ENCODE results near the gene KLRC2. TPM values are rescaled to one million over a fixed set of nuclear protein-coding genes. Genes with fewer than 3 reads are reported as not detected.

The KLRC2 gene
- total and polyA plus RNA-seq, 2 of the 4 experiments (the other 2 are of a cell fraction) = not detected

- Histone ChIP-seq H3K79me1 (ENCODE audit: low read depth in 1 of 2, low read length in 2 of 2) (no peaks in the 10 kb centered on the region), H3K4me1 (ENCODE audit: control insufficient read depth, insufficient read depth, low read length) (no peaks in the 10 kb centered on the region), H2BK15ac (ENCODE audit: low read depth, low read length) (no peak within 1 kb of the TSS), H2AK5ac (ENCODE audit: low read depth, low read length) (no peak within 1 kb of the TSS), H3K27me3 (ENCODE audit: control insufficient read depth, insufficient read depth, low read length) (no peaks in the 10 kb centered on the region), H4K8ac (ENCODE audit: low read depth in 2 of 2, low read length in 2 of 2) (no peak within 1 kb of the TSS), H2AFZ (replicated peaks; ENCODE audit: low read length, poor library complexity) (no peak within 1 kb of the TSS), H4K5ac (ENCODE audit: low read depth, low read length) (no peak within 1 kb of the TSS), H3K56ac (ENCODE audit: extremely low read depth, insufficient read depth, low read length) (no peak within 1 kb of the TSS), H2AK9ac (replicated peaks; ENCODE audit: low read depth, low read length, poor library complexity) (no peak within 1 kb of the TSS), H3K4ac (ENCODE audit: low read depth, low read length) (no peak within 1 kb of the TSS), H4K91ac (ENCODE audit: insufficient read depth, low read depth, low read length) (no peak within 1 kb of the TSS), H3K9me1 (ENCODE audit: insufficient read depth, low read length) (no peaks in the 10 kb centered on the region), H2BK20ac (ENCODE audit: low read depth, low read length) (no peak within 1 kb of the TSS), H3K23ac (ENCODE audit: low read depth, low read length) (no peak within 1 kb of the TSS), H3K9me3 (ENCODE audit: control insufficient read depth, insufficient read depth, low read length) (no peaks in the 10 kb centered on the region), H3K4me3 (ENCODE audit: insufficient read depth, low read depth, low read length) (no peak within 1 kb of the TSS), H2BK5ac (ENCODE audit: low read depth, low read length, poor library complexity, severe bottlenecking) (no peak within 1 kb of the TSS), H3K4me2 (ENCODE audit: low read depth, low read length) (no peak within 1 kb of the TSS), H3K9ac (ENCODE audit: low read depth, low read length) (no peak within 1 kb of the TSS), H3K14ac (replicated peaks; ENCODE audit: low read depth, low read length) (no peak within 1 kb of the TSS), H2BK120ac (ENCODE audit: low read depth, low read length) (no peak within 1 kb of the TSS), H3K36me3 (ENCODE audit: control insufficient read depth, insufficient read depth, low read length) (no peaks in the 10 kb centered on the region), H3K18ac (ENCODE audit: low read depth, low read length) (no peak within 1 kb of the TSS), H3K27ac (ENCODE audit: insufficient read depth, low read length) (no peak within 1 kb of the TSS), H4K20me1 (ENCODE audit: insufficient read depth, low read length) (no peaks in the 10 kb centered on the region)
- in situ Hi-C loops (cut with MboI; ENCODE audit: low sequenced_read_pairs) (no loop called here), intact Hi-C loops (cut with micrococcal nuclease) (no loop called here), dilution Hi-C loops (cut with HindIII; ENCODE audit: low sequenced_read_pairs, unreplicated experiment) (no loop called here)
- WGBS, 2 experiments (ENCODE audit: extremely low coverage in 2 of 2, insufficient read length in 1 of 2) = no CpG with 5 or more reads among the region's 1 CpG
- TF ChIP-seq POLR2A (IDR thresholded peaks at IDR 0.05; ENCODE audit: low read depth, low read length) (no peak), MXI1 (IDR thresholded peaks at IDR 0.05; ENCODE audit: borderline replicate concordance, low read depth, low read length) (no peak), CHD1 (IDR thresholded peaks at IDR 0.05; ENCODE audit: low read depth, low read length) (no peak), NFE2L2 (IDR thresholded peaks at IDR 0.05; ENCODE audit: low read depth, low read length) (no peak), MAFK (IDR thresholded peaks at IDR 0.05; ENCODE audit: low read depth, low read length) (no peak), SMC3 (IDR thresholded peaks at IDR 0.05; ENCODE audit: low read depth, low read length) (no peak), RAD21 (IDR thresholded peaks at IDR 0.05; ENCODE audit: low read length) (no peak), CTCF (conservative IDR thresholded peaks at IDR 0.05; ENCODE audit: low read depth, low read length) (no peak), CEBPB (IDR thresholded peaks at IDR 0.05; ENCODE audit: low read depth, low read length) (no peak), MAZ (IDR thresholded peaks at IDR 0.05; ENCODE audit: borderline replicate concordance, low read depth, low read length) (no peak), USF2 (IDR thresholded peaks at IDR 0.05; ENCODE audit: low read depth, low read length) (no peak), FOS (IDR thresholded peaks at IDR 0.05; ENCODE audit: low read depth, low read length) (no peak)
- ChIA-PET POLR2A (ENCODE audit: unreplicated experiment) (no interaction called here), CTCF (no interaction called here)
- no peak for ATAC-seq (ENCODE audit: low read depth)
- BruUV-seq (replicated peaks) = no TSS peak
- DNase-seq = no peak
Measured at GRCh38 chr12:10389904-10390303, 45.9 kb downstream of the KLRC2 start, which contains the start of gene KLRK1. KLRK1 (minus strand) TSS chr12:10390041; CDS start chr12:10388810, 1,231 bp downstream.

All from IMR-90 (cell line).